Amygdala (tissue), 56 donors: Measurements from ENCODE around the gene PRELP.
"Not testable (repeated sequence)": the region's sequence is repeated elsewhere in the genome, so short reads cannot be mapped to it uniquely, and the experiment has no call there.

Experiments
- DNase-seq, 56 donors: peaks; one replicate each; lab custom pipeline; 2025; lab: John Stamatoyannopoulos, UW

The PRELP gene

GRCh38 chr1:203475012-203475981 is at the start of gene PRELP:
PRELP (plus strand) TSS chr1:203475806; CDS start chr1:203483185, 7,379 bp downstream.
- peak in 19 of 56 donors; percentile 17 to 71 (median 50) for DNase-seq

DNA sequence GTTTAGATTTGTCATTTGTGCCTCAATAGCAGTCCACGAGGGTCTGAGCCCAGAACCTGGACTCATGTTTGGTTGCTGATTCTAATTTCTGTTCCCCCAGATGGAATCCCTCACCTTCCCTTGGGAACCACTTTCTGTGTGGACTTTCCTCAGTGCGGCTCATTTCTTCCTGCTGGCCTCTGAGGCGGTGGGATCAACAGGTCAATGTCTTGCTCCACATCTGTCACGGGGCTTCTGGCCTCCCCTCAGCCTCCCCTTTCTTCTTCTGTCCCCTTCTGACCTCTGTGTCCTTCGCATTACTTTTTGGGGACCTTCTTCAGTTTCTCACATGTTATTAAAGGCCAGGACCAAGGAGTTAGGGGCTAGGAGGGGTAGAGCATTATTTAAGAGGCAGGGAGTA is 49.2 kb upstream of the PRELP start:
- no peak for DNase-seq

GRCh38 chr1:203426870-203427269 is 48.7 kb upstream of the PRELP start:
- no peak for DNase-seq

DNA sequence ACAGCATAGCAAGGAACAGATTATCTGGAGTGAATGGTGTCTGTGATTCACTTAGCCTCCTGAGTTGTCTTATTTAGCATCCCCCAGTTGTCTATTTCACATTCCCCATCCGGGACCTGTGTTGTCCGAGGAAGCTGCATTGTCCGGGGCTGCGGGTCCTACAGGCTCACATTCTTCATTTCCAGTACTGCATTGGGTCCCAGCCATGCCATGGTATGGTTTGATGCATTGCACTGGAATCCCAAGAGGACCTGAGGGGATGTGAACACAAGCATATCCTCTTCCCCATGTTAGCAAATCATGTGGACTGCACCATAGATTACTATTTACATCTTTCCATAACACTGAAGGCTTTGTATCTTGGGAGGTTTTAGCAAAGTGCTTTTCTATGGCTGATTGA is 48.2 kb upstream of the PRELP start:
- no peak for DNase-seq

- no peak for DNase-seq
Observed at GRCh38 chr1:203428981-203429599, 46.5 kb upstream of the PRELP start.

DNA sequence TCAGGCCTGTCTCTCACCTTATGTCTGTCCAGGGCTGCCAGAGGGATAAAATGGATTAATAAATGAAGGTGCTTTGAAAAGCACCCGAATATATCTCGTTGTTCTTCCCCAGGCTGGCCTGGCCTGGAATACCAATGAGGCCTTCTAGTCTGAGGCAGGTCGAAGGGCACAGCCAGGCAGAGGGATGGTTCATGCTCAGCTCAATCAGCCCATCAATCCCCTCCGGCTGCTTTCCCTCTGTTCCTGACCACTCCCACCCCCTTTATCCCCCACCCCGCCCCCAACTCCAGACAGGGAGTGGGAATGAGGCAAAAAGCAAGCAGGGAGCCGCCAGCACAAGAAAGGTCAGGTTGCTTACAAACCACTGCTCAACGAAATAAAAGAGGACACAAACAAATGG is 40.0 kb upstream of the PRELP start:
- no peak for DNase-seq

DNA sequence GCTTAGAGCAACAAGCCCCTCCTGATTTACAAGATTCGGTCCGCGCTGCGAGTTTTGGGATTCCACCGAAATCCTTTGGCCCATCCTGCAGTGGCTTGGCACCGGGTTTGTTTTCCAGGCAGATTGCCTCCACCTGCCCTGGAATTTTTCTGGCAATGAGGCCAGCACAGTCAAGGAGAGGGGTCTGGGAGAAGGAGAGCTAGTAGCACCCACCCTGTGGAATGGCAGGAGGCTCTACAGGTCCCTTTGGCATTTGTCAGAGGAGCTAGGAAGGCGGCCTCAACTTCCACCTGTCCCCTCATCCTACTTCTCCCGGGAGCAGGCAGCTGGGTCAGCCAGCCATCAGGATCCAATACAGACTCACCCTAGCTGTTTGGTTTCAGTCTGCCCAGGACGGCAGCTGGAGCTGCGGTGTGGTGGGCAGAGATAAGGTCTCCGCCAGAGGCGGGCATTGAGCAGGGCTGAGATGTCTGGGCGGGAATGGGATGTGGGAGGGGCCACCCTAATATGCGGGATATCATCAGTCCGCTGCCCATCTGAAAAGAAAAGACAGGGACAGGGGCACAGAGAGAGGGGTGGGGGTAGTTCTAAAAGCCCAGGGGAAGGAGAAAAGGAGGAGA is 37.8 kb upstream of the PRELP start:
- DNase-seq = no peak

- DNase-seq = no peak
Observed at GRCh38 chr1:203439131-203439730, 36.4 kb upstream of the PRELP start.

- peak in 47 of 56 donors; percentile 6 to 80 (median 50) for DNase-seq
Observed at GRCh38 chr1:203440771-203441170, 34.8 kb upstream of the PRELP start.

- DNase-seq = no peak
Observed at GRCh38 chr1:203441766-203442165, 33.8 kb upstream of the PRELP start.

- no peak for DNase-seq
Observed at GRCh38 chr1:203442821-203443220, 32.8 kb upstream of the PRELP start.

DNA sequence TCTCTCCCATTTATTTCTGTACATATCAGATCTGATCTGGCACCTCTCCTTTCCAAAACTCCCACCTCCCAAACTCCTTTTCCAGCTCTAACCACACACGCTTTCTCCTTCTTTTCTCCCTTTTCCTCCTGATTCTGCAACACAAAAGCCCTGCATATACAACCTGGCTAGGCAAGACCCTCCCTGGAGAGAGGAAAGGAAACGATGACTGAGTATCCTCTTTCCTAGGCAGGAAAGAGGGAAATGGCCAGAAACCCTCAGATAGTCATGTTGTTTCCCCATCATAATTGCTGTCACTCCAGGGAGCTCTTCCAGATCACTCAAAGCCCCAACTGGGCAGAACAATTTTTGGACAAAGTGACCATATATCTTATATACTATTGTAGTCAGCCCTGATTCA is 32.3 kb upstream of the PRELP start:
- no peak for DNase-seq

DNA sequence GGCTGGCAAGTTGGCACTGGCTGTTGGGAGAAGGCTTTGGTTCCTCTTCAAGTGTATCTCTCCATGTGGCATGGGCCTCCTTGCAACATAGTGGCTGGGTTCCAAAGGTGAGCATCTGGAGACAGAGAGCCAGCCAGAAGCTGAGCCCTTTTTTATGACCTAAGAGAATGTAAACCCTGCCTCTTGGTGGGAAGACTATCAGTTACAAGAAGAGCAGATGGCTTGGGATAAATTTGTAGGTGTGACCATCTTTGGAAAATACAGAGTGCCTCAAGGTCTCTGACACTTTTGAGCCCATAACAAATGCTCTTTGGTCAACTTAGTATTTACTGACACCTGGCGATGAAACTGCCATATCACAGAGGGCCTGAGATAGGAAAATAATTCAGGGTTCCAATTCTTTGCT is 31.4 kb upstream of the PRELP start:
- no peak for DNase-seq

DNA sequence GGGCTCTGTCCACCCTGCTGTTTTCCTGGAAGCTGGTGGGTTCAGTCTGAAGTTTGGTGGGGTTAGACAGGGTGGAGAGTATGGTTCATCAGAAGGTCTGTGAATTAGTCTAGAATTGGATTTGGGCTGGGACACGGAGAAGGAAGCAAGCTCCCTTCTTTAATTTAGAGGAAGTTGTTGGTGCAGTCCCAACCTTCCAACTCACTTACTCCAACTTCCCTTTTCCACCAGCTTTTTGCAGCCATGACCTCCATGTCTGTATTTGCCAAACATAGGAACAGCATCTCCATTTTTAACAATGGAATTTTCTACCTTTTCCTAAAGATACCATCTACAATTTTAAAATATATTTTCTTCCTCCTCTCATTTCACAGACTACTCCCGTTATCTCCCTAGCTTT is 28.5 kb upstream of the PRELP start:
- DNase-seq = no peak

GRCh38 chr1:203447598-203447997 is 28.0 kb upstream of the PRELP start:
- not testable (repeated sequence) for DNase-seq

DNA sequence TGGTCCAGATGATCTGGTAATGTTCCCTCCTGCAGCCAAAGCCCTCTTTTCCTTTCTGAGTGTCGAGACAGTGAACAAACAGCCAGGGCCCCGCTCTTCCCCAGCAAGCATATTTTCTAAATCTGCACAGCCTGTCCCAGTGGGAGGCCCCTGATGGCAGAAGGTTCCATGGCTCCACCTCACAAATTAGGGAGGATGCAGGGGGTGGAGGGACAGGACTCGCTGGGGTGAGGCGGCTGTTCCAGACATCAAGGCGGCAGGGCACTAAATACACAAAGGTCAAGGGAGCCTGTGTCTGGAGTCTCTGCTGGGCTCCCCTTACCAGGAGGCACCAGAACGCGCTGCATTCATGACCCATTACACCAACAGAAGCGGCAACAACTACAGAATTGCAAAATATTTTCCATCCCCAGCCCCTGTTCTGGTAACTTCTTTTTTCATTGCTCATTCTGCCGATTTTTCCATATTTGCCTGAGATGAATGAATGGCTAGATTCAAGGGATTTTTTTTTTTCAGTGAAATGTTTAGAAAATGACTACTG is 27.0 kb upstream of the PRELP start:
- DNase-seq = no peak

- no peak for DNase-seq
Observed at GRCh38 chr1:203450001-203450400, 25.6 kb upstream of the PRELP start.

DNA sequence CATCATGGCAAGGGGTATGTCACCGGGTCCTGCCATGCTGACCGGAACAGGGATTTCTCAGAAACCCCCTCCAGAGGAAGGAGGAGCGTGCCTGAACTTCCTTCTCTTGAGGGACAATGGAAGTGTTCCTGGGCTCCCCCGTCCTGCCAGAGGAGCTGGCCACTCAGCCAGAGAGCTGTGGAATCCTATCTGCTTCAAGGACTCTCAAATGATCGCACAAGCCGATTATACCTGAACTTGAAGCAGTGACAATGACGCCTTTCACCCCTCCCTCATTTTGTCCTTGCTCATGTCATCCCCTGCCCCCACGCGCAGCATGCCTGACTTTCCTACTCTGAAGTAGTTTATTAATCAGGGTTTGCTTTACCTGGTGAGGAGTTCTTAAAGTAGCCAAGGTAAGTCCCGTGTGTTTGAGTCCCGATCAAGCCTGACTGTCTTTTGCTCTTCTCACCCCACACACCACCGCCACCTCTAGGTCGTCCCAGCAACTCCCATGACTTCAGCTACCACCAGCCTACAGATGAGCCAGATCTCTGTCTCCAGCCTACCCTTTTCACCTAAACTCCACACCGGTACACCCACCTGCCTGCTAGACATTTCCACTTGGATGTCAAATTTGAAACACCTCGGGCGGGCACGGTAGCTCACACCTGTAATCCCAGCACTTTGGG is 25.0 kb upstream of the PRELP start:
- no peak for DNase-seq

DNA sequence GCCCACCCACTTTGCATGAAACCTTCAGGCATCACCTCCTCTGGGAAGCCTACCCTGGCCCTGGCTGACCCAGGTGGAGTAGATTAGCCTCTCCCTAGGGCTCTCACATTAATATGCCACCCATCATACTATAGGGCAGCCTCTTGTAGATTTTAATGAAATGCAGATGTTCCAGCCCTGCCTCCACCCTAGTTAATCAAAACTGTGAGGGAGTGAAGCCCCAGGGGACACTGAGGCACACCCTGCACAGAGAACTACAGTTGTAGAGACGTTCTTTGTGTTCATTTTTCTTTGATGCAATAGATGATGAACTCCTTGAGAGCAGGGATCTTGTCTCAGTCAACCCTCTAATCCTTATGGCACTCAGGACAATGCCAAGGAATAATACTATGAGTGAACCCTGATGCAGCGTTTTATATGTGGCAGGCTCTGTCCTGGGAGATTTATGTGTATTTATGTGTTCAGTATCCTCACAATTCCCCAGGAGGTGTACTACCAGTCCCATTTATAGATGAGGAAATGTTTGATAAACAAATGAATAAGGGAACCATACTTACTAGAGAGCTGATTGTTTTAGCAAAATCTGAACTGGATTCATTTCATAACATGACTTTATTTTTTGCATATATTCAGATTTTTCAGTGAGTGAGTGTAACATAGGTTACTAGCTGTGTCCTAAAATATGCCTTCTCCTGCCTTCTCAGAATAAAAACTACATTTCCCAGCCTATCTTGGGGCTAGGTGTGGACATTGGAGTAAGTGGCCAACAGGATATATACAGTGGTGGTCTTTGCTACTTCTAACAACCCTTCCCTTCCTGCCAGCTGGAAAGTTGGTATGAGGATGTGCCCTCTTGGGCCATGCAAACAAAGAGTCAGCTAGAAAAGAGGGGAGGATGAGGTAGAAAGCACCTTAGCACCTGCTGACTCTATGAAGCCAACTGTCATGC is 23.5 kb upstream of the PRELP start:
- no peak for DNase-seq
